ENCODE results near the gene SLC9A2. TPM values are rescaled to one million over a fixed set of nuclear protein-coding genes. Genes with fewer than 3 reads are reported as not detected.

Gene SLC9A2
- polyA plus RNA-seq, 3 donors, result not detected

- H3K27me3 ChIP-seq (ENCODE audit: control insufficient read depth in 2 of 2, insufficient read depth in 2 of 2, low read length in 2 of 2), result no peaks in the 10 kb centered on the region
- no peak for DNase-seq
- H3K9me3 ChIP-seq (replicated peaks in 1 of 2; ENCODE audit: control insufficient read depth in 1 of 2, insufficient read depth in 1 of 2, low read length in 2 of 2), result no peaks in the 10 kb centered on the region
- intact Hi-C loops (cut with micrococcal nuclease), result no loop called here
- no peaks in the 10 kb centered on the region for H3K79me2 ChIP-seq (ENCODE audit: insufficient read depth, low read length)
- Mint-ChIP-seq H3K27me3 (ENCODE audit: low read depth in 3 of 3) (peaks cover 0 to 3% (median 2%) of the 10 kb centered on the region in 3 donors), H3K4me3 (no peak overlapping the region), H3K4me1 (no peaks in the 10 kb centered on the region), H3K36me3 (no peaks in the 10 kb centered on the region), H3K9me3 (peaks cover 0 to 4% (median 0%) of the 10 kb centered on the region in 7 donors), H3K27ac (no peak overlapping the region)
- WGBS (ENCODE audit: insufficient coverage), result no CpG with 5 or more reads among the region's 2 CpGs
- no peak overlapping the region for H3K4me2 ChIP-seq (replicated peaks; ENCODE audit: extremely low read depth, low read length, poor library complexity, severe bottlenecking)
- H3K27ac ChIP-seq (ENCODE audit: low read depth in 1 of 2, low read length in 2 of 2), result no peak overlapping the region
- H3K4me1 ChIP-seq (ENCODE audit: control insufficient read depth in 1 of 2, insufficient read depth in 2 of 2, low read length in 2 of 2), result no peaks in the 10 kb centered on the region
- no peaks in the 10 kb centered on the region for H4K20me1 ChIP-seq (ENCODE audit: insufficient read depth, low read length)
- H2AFZ ChIP-seq (ENCODE audit: insufficient read depth, low read depth, low read length, poor library complexity, severe bottlenecking), result no peak overlapping the region
- TF ChIP-seq CTCF (IDR thresholded peaks at IDR 0.05), result no peak
- no peak overlapping the region for H3K4me3 ChIP-seq (replicated peaks in 1 of 3; ENCODE audit: low read depth in 2 of 3, low read length in 3 of 3)
- no peaks in the 10 kb centered on the region for H3K36me3 ChIP-seq (replicated peaks in 1 of 2; ENCODE audit: control insufficient read depth in 1 of 2, insufficient read depth in 2 of 2, low read length in 2 of 2)
- H3K9ac ChIP-seq (ENCODE audit: insufficient read depth, low read length, poor library complexity, severe bottlenecking), result no peak overlapping the region
These were observed 77.1 kb downstream of the SLC9A2 start for GRCh38 chr2:102696463-102696862.

GRCh38 chr2:102698369-102699111 is 79.2 kb downstream of the SLC9A2 start:
- no peak overlapping the region for H3K4me3 ChIP-seq (replicated peaks in 1 of 3; ENCODE audit: low read depth in 2 of 3, low read length in 3 of 3)
- H3K27me3 Mint-ChIP-seq (ENCODE audit: low read depth in 3 of 3), result peaks cover 3 to 6% (median 4%) of the 10 kb centered on the region in 3 donors
- no peaks in the 10 kb centered on the region for H3K4me1 Mint-ChIP-seq
- no peaks in the 10 kb centered on the region for H3K27me3 ChIP-seq (ENCODE audit: control insufficient read depth in 2 of 2, insufficient read depth in 2 of 2, low read length in 2 of 2)
- no peak overlapping the region for H3K27ac Mint-ChIP-seq
- no peak overlapping the region for H3K9ac ChIP-seq (ENCODE audit: insufficient read depth, low read length, poor library complexity, severe bottlenecking)
- TF ChIP-seq CTCF (IDR thresholded peaks at IDR 0.05), result no peak
- no peaks in the 10 kb centered on the region for H4K20me1 ChIP-seq (ENCODE audit: insufficient read depth, low read length)
- WGBS (ENCODE audit: insufficient coverage), result 93% methylated on average over 3 of the region's 6 CpGs
- no peak overlapping the region for H3K27ac ChIP-seq (ENCODE audit: low read depth in 1 of 2, low read length in 2 of 2)
- intact Hi-C loops (cut with micrococcal nuclease), result no loop called here
- no peaks in the 10 kb centered on the region for H3K4me1 ChIP-seq (ENCODE audit: control insufficient read depth in 1 of 2, insufficient read depth in 2 of 2, low read length in 2 of 2)
- no peaks in the 10 kb centered on the region for H3K9me3 ChIP-seq (replicated peaks in 1 of 2; ENCODE audit: control insufficient read depth in 1 of 2, insufficient read depth in 1 of 2, low read length in 2 of 2)
- H3K9me3 Mint-ChIP-seq, result peaks cover 0 to 4% (median 0%) of the 10 kb centered on the region in 7 donors
- H3K36me3 ChIP-seq (replicated peaks in 1 of 2; ENCODE audit: control insufficient read depth in 1 of 2, insufficient read depth in 2 of 2, low read length in 2 of 2), result no peaks in the 10 kb centered on the region
- no peak overlapping the region for H3K4me3 Mint-ChIP-seq
- no peak for DNase-seq
- no peaks in the 10 kb centered on the region for H3K36me3 Mint-ChIP-seq
- no peaks in the 10 kb centered on the region for H3K79me2 ChIP-seq (ENCODE audit: insufficient read depth, low read length)
- H2AFZ ChIP-seq (ENCODE audit: insufficient read depth, low read depth, low read length, poor library complexity, severe bottlenecking), result no peak overlapping the region
- no peak overlapping the region for H3K4me2 ChIP-seq (replicated peaks; ENCODE audit: extremely low read depth, low read length, poor library complexity, severe bottlenecking)
